HG03432 (cell line): Measurements from ENCODE around the gene DUSP16.

Experiments
- ATAC-seq: cut with Tn5 transposase; IDR thresholded peaks from one replicate; pipeline ENCODE4 v1.9.1; 2021; ENCODE audit warnings: mild to moderate bottlenecking, moderate library complexity; ENCODE audit not compliant: unreplicated experiment

Gene DUSP16

GRCh38 chr12:12499909-12500604, 62.6 kb downstream of the DUSP16 start:
- no peak for ATAC-seq

GRCh38 chr12:12498210-12498609, 64.5 kb downstream of the DUSP16 start:
- no peak for ATAC-seq

GRCh38 chr12:12495536-12495935, 67.1 kb downstream of the DUSP16 start:
- no peak for ATAC-seq

GRCh38 chr12:12492547-12492946, 70.1 kb downstream of the DUSP16 start:
- ATAC-seq, result no peak

- ATAC-seq, result no peak
These were observed 71.1 kb downstream of the DUSP16 start for GRCh38 chr12:12491606-12492005.

- no peak for ATAC-seq
These were observed 73.7 kb downstream of the DUSP16 start for GRCh38 chr12:12488823-12489550.

- ATAC-seq, result no peak
These were observed 74.4 kb downstream of the DUSP16 start for GRCh38 chr12:12488296-12488695.

- no peak for ATAC-seq
These were observed 75.2 kb downstream of the DUSP16 start for GRCh38 chr12:12487490-12487889.

GRCh38 chr12:12486661-12487240, 75.9 kb downstream of the DUSP16 start:
- peak; percentile 86 for ATAC-seq

GRCh38 chr12:12483438-12483837, 79.2 kb downstream of the DUSP16 start:
- ATAC-seq, result no peak

GRCh38 chr12:12482959-12483358, 79.7 kb downstream of the DUSP16 start:
- ATAC-seq, result peak; percentile 61

- no peak for ATAC-seq
These were observed 80.4 kb downstream of the DUSP16 start for GRCh38 chr12:12482150-12482761.

GRCh38 chr12:12481631-12482030, 81.0 kb downstream of the DUSP16 start:
- ATAC-seq, result no peak

- no peak for ATAC-seq
These were observed 82.6 kb downstream of the DUSP16 start for GRCh38 chr12:12480074-12480473.

GRCh38 chr12:12477532-12477890, 85.2 kb downstream of the DUSP16 start:
- no peak for ATAC-seq

- ATAC-seq, result no peak
These were observed 85.7 kb downstream of the DUSP16 start for GRCh38 chr12:12476857-12477531.

- ATAC-seq, result peak; percentile 95
These were observed 87.5 kb downstream of the DUSP16 start for GRCh38 chr12:12474931-12475795.

- ATAC-seq, result peak; percentile 22
These were observed 88.2 kb downstream of the DUSP16 start for GRCh38 chr12:12474471-12474928.

GRCh38 chr12:12473223-12473622, 89.4 kb downstream of the DUSP16 start:
- ATAC-seq, result no peak
